NK-92 treated with Interleukin-12 subunit alpha and Interleukin-12 subunit beta, amount 100 ng/mL, for 24 hours (cell line): ENCODE measurements around the gene ITSN1.
"Not testable (repeated sequence)": the region's sequence is repeated elsewhere in the genome, so short reads cannot be mapped to it uniquely, and the experiment has no call there.

Source experiments
- DNase-seq: peaks from one replicate; lab custom pipeline; 2025; lab: John Stamatoyannopoulos, UW

Gene ITSN1

DNA sequence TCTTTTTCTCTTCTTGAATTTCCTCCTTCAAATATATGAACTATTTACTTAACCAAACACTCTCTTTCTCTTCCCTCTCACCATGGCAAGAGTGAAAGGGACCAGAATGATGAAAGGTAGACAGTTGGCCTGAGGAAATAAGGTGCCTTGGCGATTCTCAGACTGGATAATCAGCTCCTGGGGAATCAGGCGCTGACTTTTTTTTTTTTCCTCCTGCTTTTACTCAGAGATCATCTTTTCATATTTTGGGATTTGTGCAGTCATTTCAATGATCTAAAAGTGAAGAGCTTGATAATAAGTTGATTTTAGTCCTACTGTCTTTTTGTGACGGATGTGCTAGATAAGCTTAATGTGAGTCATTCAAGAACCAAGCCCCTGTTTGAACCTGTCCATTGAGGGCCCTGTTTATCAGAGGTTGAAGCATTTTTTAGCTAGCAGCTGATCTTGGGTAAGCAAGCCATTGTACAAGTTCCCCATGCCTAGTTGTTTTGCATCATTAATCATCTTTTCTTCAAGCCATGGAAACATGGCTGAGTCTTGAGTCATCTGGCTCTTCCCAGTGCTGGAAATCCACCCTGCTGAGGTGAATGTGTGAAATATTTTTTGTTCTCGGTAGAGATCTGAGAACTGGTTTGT lies 40.8 kb downstream of the ITSN1 start:
- DNase-seq, result no peak

DNA sequence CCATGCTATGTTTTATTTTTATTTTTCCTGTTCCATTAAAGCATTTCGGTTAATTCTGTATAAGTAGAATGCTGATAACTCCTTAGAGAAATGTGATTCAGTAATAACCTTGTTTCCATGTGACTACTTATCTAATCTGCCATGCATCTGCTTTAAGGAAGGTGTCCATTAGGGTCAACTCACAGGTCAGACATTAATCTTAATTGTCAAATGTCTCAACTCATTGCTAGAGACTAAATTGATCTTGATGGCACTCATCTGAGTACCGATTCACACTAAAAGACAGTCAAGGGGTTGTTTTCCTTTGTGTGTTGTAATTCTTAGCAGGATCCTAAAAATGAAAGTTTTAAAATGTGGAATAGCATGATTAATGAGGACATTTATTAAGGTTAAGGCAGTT lies 41.8 kb downstream of the ITSN1 start:
- no peak for DNase-seq

DNA sequence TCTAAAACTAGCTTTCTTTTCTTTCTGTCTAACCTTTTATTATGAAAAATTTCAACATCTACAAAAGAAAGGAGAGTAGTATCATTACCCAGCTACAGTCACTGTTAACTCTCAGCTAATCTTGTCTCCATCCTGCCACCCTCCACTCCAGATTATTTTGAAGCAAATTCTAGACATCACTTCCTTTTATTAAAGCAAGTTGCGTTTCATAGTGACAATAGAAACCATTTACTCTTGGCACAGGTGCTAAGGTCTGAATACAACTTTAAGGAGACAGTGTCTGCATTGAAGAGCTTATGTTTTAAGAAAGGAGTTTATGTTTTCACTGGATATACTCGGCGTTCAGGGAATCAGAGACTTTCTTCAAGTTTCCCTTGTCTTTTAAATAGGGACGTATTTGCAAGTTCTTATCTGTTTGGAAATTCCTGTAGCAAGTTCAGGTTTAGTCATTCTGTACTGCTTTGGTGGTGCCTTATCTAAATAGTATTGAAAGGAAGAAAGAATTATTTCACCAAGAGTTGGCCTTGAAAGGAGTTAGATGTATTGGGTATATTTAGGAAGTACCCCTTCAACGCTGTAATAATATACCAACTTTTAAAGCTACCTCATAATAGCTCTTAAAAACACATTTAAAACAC lies 42.7 kb downstream of the ITSN1 start:
- no peak for DNase-seq

- DNase-seq, result no peak
These were observed 43.4 kb downstream of the ITSN1 start for GRCh38 chr21:33685613-33686197.

GRCh38 chr21:33686386-33686785 lies 44.1 kb downstream of the ITSN1 start:
- DNase-seq, result no peak

GRCh38 chr21:33687634-33688033 lies 45.3 kb downstream of the ITSN1 start:
- DNase-seq, result no peak

DNA sequence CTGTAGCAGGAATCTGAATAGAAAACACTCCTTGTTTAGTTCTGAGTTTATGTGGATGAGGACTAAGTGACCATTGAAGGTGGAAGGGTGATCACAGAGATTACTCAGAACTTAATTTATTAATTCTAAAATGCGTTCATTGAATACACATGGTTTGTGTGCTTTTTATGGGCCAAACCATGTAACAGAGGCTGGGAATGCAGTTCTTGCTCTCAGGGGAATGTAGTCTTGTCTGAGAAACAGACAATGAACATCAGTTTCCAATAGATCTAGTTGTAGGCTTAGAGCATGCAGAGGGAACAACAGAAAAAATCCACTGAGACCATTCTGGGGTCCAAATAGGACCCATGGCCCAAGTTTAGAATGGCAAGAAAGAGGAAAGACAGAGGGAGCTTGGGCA lies 46.1 kb downstream of the ITSN1 start:
- DNase-seq, result no peak

- no peak for DNase-seq
These were observed 48.6 kb downstream of the ITSN1 start for GRCh38 chr21:33690874-33691273.

DNA sequence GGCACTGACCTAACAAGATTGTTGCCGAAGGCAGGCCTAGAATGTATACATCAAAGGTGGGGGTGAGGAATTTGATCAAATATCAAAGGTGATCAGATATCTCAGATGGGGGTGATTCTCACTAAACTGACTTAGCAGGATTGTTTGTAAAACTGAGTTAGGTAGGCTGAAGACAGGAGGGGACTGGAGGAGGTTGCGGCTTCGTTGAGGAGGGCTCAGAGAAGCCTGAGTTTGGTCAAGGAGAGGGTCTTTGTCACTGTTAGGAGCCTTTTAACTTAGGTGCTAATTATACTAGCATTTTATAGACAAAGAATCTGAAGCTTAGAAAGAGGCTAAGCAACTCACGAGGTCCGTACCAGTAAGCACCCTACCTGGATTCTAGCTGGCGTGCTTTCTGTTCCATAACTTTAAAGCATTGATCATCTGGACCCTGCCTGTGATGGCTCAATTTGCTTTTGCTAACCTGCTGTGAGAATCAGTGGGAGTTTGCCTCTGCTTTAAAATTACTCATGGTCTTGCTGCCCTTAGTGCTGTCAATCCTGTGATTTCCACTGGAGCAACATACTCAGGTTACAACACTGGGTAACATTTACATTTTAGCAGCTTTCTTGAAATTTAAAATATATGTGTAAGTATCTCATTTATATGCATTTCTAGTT lies 49.8 kb downstream of the ITSN1 start:
- DNase-seq, result no peak

DNA sequence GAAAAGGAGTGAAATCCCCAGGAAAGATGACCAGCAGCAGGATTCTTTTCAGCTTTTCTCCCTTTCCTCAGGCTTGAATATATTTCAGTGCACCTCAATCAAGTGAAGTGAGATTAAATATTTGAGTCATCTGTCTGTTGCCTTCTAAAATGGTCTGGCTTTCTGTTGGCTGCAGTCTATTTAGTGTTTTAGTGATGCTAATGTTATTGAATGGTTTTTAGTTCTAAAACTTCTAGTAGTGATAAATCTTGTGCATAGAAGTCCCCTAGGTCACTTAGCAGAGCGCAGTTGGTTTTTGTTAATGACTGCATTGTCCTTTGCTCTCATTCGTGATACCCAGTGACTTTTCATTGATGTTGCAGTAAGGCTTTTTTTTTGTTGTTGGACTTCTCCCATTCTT lies 53.5 kb downstream of the ITSN1 start:
- no peak for DNase-seq

- no peak for DNase-seq
These were observed 54.2 kb downstream of the ITSN1 start for GRCh38 chr21:33696465-33696864.

DNA sequence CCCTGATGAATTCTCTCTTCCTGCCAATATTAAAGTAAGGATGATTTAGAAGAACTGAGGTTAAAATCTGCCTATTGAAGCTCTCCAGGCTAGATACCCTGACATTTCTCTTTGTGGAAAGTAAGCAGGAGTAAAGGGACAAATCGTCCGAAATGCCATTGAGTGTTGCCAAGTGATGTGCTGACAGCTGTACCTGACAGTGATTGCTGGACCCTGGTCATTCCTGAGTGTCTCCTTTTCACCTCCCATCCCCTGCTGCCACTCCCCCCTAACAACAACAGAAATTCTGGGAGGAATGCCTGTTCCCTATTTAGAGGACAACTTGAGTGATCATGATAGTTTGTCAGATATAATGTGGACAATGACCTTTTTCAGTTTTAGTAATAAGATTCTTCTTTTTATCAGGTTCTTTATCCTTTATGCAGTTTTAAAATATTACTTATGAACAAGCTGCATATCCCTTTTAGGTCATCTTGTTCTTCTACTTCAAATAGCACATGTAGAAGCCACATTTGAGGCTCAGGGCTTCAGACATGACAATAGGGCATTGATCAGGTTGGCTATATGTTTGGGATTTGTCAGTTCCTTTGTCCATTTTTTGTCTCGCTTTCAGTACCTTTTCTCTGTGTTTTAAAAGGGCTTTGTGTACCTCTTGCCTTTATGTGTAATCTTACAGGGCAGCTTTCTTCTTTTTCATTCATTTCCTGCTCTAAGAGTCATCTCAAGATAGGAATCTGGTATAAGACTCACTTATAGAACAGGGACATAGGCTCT lies 56.0 kb downstream of the ITSN1 start:
- DNase-seq, result no peak

- DNase-seq, result no peak
These were observed 57.0 kb downstream of the ITSN1 start for GRCh38 chr21:33699277-33699676.

DNA sequence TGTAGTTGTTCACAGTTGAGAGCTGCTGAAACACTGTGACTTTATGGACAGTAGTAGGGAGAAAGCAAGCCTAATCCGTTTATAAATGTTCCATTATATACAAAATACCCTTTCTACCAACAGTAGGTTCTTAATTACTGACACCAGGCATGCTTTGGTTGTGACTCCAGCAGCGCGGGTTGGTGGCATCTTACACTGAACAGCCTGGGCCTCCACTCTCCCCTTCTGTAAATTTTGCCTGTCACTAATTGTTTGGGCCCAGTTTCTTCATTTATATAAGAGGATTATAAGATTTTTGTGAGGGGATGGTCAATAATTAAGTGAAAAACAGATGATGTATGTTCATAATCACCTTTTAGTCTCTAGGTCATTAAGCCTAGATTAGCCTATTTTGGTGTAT lies 58.2 kb downstream of the ITSN1 start:
- no peak for DNase-seq

GRCh38 chr21:33703750-33704606 lies 61.7 kb downstream of the ITSN1 start:
- DNase-seq, result no peak

DNA sequence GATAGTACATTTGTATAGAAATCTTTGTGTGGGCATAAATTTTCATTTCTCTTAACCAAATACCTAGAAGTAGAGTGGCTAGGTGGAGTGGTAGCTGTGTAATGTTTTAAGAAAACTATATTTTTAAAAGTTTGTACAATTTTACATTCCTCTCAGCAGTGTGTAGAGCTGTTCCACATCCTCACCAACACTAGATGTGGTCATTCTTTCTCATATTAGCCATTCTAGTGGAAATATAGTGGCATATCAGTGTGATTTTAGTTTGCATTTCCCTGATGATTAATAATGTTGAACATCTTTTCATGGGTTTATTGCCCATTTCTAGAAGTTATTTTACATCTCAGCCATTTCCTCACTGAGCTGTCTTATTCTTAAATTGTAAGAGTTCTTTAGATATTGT lies 65.5 kb downstream of the ITSN1 start:
- DNase-seq, result no peak

GRCh38 chr21:33708874-33709273 lies 66.6 kb downstream of the ITSN1 start:
- no peak for DNase-seq

GRCh38 chr21:33712022-33712803 lies 69.9 kb downstream of the ITSN1 start:
- no peak for DNase-seq

DNA sequence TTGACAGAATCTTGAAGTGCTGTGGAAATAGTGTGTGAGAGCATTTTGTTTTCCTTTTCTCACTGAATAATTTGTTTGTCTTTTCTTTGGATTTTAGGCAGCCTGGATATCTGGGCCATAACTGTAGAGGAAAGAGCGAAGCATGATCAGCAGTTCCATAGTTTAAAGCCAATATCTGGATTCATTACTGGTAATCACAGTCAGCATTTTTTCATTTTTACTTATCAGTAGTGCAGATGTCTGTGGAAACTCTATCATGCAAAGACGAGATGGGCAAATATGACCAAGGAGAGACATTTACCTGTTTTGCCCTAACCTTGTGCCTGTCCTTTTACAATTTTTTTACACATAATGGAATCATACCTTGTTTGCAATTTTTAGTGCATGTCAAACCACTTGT lies 78.8 kb downstream of the ITSN1 start:
- no peak for DNase-seq

DNA sequence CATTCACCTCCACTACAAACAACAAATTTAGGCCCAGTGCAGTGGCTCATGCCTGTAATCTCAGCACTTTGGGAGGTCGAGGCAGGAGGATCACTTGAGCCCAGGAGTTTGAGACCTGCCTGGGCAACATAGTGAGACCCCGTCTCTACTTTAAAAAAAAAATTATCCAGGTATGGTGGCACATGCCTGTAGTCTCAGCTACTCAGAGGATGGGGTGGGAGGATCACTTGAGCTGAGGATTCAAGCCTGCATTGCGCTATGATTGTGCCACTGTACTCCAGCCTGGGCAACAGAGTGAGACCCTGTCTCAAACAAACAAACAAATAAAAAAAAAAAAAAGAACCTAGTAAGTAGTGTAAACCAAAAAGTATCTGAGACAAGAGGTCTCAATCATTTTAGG lies 86.8 kb downstream of the ITSN1 start:
- not testable (repeated sequence) for DNase-seq

DNA sequence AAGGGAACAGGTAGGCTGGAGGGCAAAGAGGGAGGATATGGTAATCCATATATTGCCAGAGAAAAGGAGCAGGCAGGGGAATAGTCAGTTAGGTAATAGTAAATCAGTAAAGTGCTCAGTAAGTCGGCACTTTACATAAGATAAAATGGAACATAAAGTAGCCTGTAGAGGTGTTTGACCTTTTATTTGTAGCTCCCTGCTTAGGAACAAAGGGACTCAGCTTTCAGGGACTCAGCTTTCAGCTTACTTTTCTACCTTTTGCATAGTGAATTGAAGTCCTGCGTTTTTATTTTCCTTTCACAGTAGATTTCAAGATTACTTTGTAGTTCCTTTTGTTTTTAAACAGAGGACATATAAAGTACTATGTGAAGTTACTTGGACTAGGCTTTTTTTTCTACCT lies 87.3 kb downstream of the ITSN1 start:
- no peak for DNase-seq
